ENCODE results near the gene HIPK2. TPM values are rescaled to one million over a fixed set of nuclear protein-coding genes. Genes with fewer than 3 reads are reported as not detected.

The HIPK2 gene
- total and polyA plus RNA-seq, 2 donors (not counting 3 experiments of a cell fraction or from before 2014, with no cell fraction given), result 9.0 to 43.8 TPM

GRCh38 chr7:139798892-139799291, 21.1 kb upstream of the HIPK2 start:
- CTCF ChIA-PET, result interaction anchor here (1.1 kb wide), 1 partner anchor 153 kb away, joined by 6 read pairs; no protein-coding TSS in a partner anchor
- TF ChIP-seq FOS (IDR thresholded peaks at IDR 0.05; ENCODE audit: borderline replicate concordance, insufficient read depth, low read length) (no peak), POLR2A (IDR thresholded peaks at IDR 0.05; ENCODE audit: low read depth, low read length) (no peak), EZH2 (IDR thresholded peaks at IDR 0.05; ENCODE audit: borderline replicate concordance, low read depth, low read length, severe bottlenecking) (no peak), MAX (IDR thresholded peaks at IDR 0.05; ENCODE audit: insufficient read depth, insufficient read length) (no peak)
- Histone ChIP-seq H3K27ac (ENCODE audit: insufficient read depth, low read depth, low read length) (no peak overlapping the region), H4K20me1 (replicated peaks; ENCODE audit: control insufficient read depth, extremely low read depth, insufficient read depth, low read length) (no peaks in the 10 kb centered on the region), H3K9me3 (replicated peaks; ENCODE audit: control insufficient read depth, insufficient read depth, low read length) (no peaks in the 10 kb centered on the region), H3K4me2 (ENCODE audit: insufficient read depth, low read length) (no peak overlapping the region), H2AFZ (ENCODE audit: low read depth, low read length) (no peak overlapping the region), H3K4me3 (replicated peaks in 1 of 3; ENCODE audit: insufficient read depth in 1 of 3, low read depth in 1 of 3, low read length in 3 of 3) (no peak overlapping the region), H3K9me1 (replicated peaks; ENCODE audit: control insufficient read depth, extremely low read depth, insufficient read depth, low read length) (no peaks in the 10 kb centered on the region), H3K4me1 (ENCODE audit: control insufficient read depth, extremely low read depth, insufficient read depth, low read length) (peaks cover 2% of the 10 kb centered on the region), H3K36me3 (ENCODE audit: control insufficient read depth in 2 of 2, extremely low read depth in 1 of 2, insufficient read depth in 2 of 2, low read length in 2 of 2) (no peaks in the 10 kb centered on the region), H3K9ac (replicated peaks; ENCODE audit: extremely low read depth, insufficient read depth, low read length) (no peak overlapping the region), H3K79me2 (ENCODE audit: control insufficient read depth, insufficient read depth, low read length) (no peaks in the 10 kb centered on the region), H3K27me3 (ENCODE audit: control insufficient read depth in 2 of 2, insufficient read depth in 2 of 2, low read length in 2 of 2) (no peaks in the 10 kb centered on the region)
- dilution Hi-C loops (cut with MboI; ENCODE audit: extremely low pct_ligation_motif_present, low sequenced_read_pairs) (no loop called here), intact Hi-C loops (cut with micrococcal nuclease) (no loop called here)
- POLR2A ChIA-PET, result no interaction called here
- no TSS peak for BruUV-seq (replicated peaks)
- FAIRE-seq (no peak), DNase-seq (ENCODE audit: low read depth, low spot score) (no peak)

GRCh38 chr7:139798221-139798620, 20.4 kb upstream of the HIPK2 start:
- FAIRE-seq, result no peak
- ChIA-PET POLR2A (no interaction called here), CTCF (interaction anchor here (1.1 kb wide), 1 partner anchor 152 kb away, joined by 6 read pairs; no protein-coding TSS in a partner anchor)
- no peak for TF ChIP-seq EZH2 (IDR thresholded peaks at IDR 0.05; ENCODE audit: borderline replicate concordance, low read depth, low read length, severe bottlenecking)
- no peak for TF ChIP-seq POLR2AphosphoS5 (IDR thresholded peaks at IDR 0.05; ENCODE audit: insufficient read depth, low read depth, low read length)
- TF ChIP-seq MYC (IDR thresholded peaks at IDR 0.05; ENCODE audit: low read depth, low read length), result no peak
- dilution Hi-C loops (cut with MboI; ENCODE audit: extremely low pct_ligation_motif_present, low sequenced_read_pairs), result no loop called here
- Histone ChIP-seq H4K20me1 (replicated peaks; ENCODE audit: control insufficient read depth, extremely low read depth, insufficient read depth, low read length) (no peaks in the 10 kb centered on the region), H3K27me3 (ENCODE audit: control insufficient read depth in 2 of 2, insufficient read depth in 2 of 2, low read length in 2 of 2) (no peaks in the 10 kb centered on the region), H3K9ac (replicated peaks; ENCODE audit: extremely low read depth, insufficient read depth, low read length) (no peak overlapping the region), H3K4me3 (replicated peaks in 1 of 3; ENCODE audit: insufficient read depth in 1 of 3, low read depth in 1 of 3, low read length in 3 of 3) (no peak overlapping the region), H2AFZ (ENCODE audit: low read depth, low read length) (no peak overlapping the region), H3K9me1 (replicated peaks; ENCODE audit: control insufficient read depth, extremely low read depth, insufficient read depth, low read length) (no peaks in the 10 kb centered on the region), H3K36me3 (ENCODE audit: control insufficient read depth in 2 of 2, extremely low read depth in 1 of 2, insufficient read depth in 2 of 2, low read length in 2 of 2) (no peaks in the 10 kb centered on the region), H3K9me3 (replicated peaks; ENCODE audit: control insufficient read depth, insufficient read depth, low read length) (no peaks in the 10 kb centered on the region), H3K79me2 (ENCODE audit: control insufficient read depth, insufficient read depth, low read length) (no peaks in the 10 kb centered on the region), H3K4me2 (ENCODE audit: insufficient read depth, low read length) (no peak overlapping the region), H3K4me1 (ENCODE audit: control insufficient read depth, extremely low read depth, insufficient read depth, low read length) (peaks cover 2% of the 10 kb centered on the region), H3K27ac (ENCODE audit: insufficient read depth, low read depth, low read length) (no peak overlapping the region)
- DNase-seq (ENCODE audit: low read depth, low spot score), result no peak
- intact Hi-C loops (cut with micrococcal nuclease), result no loop called here
- no TSS peak for BruUV-seq (replicated peaks)

All from endothelial cell of umbilical vein (primary cell).